K562 (cell line): ENCODE data around the gene CDC5L. TPM values are rescaled to one million over a fixed set of nuclear protein-coding genes. Genes with fewer than 3 reads are reported as not detected.
A peak's percentile ranks its signal among the peaks of the same experiment; 100 is the strongest.

Source experiments
- ATAC-seq: fragments of 200-7000 bp; cut with Tn5 transposase; 3 replicates; pipeline ENCODE4 v1.9.1; 2020; ENCODE audit warnings: moderate library complexity
- BruUV-seq: library from RNA; stranded (reverse); fragments of 400-500 nt; replicated peaks from 2 replicates; lab custom pipeline; 2021; lab: Mats Ljungman, UMichigan
- CTCF ChIA-PET: fragments of 300-600 bp; formaldehyde crosslinking; extraction: SDS; loops from one replicate; lab custom pipeline; 2021; ENCODE audit warnings: low intra/inter-chr PET ratio; lab: Yijun Ruan, JAX
- POLR2A ChIA-PET: fragments of 300-600, 350-650 bp; sonication (Branson Sonifier 250); formaldehyde crosslinking; extraction: SDS; loops from one replicate; lab custom pipeline; 2021; ENCODE audit warnings: antibody characterized with exemption, inconsistent platforms; lab: Yijun Ruan, JAX
- DNase-seq, 4 experiments: peaks; one replicate each; pipeline versions ENCODE4 v3.0.0 to v3.0.0-alpha.2; 2011 to 2018; ENCODE audit warnings: low spot score in 3 of 4, mixed read lengths in 3 of 4; ENCODE audit errors: extremely low read depth in 1 of 4
- FAIRE-seq: peaks from 2 replicates; lab custom pipeline; 2011; peaks lifted over from hg19 to GRCh38; lab: Jason Lieb, UNC
- H2AFZ ChIP-seq: 2 replicates; pipeline ENCODE4 v1.6.0; 2011; ENCODE audit warnings: low read depth, low read length, control low read depth, inconsistent platforms
- H3K27ac ChIP-seq: fragments of 200-600 bp; 3 replicates; pipeline ENCODE4 v1.8.0; 2011; ENCODE audit warnings: low read depth, mild to moderate bottlenecking, control low read depth, inconsistent platforms, low read length, moderate library complexity, mixed read lengths; ENCODE audit errors: extremely low read depth
- H3K27me3 ChIP-seq, 2 experiments: fragments of 300-600 bp in 1 of 2; 2 replicates in 1 of 2; 3 replicates in 1 of 2; pipeline versions ENCODE4 v1.6.0 to v1.8.0; 2011; ENCODE audit warnings: inconsistent platforms in 2 of 2, low read length in 2 of 2, mild to moderate bottlenecking in 1 of 2, mixed read lengths in 1 of 2, moderate library complexity in 1 of 2; ENCODE audit not compliant: control insufficient read depth in 2 of 2, insufficient read depth in 2 of 2
- H3K36me3 ChIP-seq: fragments of 300-600 bp; 3 replicates; pipeline ENCODE4 v1.8.0; 2011; ENCODE audit warnings: mild to moderate bottlenecking, low read length, inconsistent platforms; ENCODE audit not compliant: control insufficient read depth, insufficient read depth
- H3K4me1 ChIP-seq, 2 experiments: fragments of 200-600 bp in 1 of 2; replicated peaks in 1 of 2; 2 replicates in 1 of 2; 3 replicates in 1 of 2; pipeline versions ENCODE4 v1.5.1 to v1.8.0; 2011; ENCODE audit warnings: inconsistent platforms in 2 of 2, low read length in 2 of 2, mild to moderate bottlenecking in 1 of 2, mixed read lengths in 1 of 2, moderate library complexity in 1 of 2; ENCODE audit not compliant: control insufficient read depth in 2 of 2, insufficient read depth in 2 of 2
- H3K4me2 ChIP-seq: 2 replicates; pipeline ENCODE4 v1.6.1; 2011; ENCODE audit warnings: low read length, control low read depth, inconsistent platforms, mixed read lengths; ENCODE audit not compliant: insufficient read depth
- H3K4me3 ChIP-seq: fragments of 200-600 bp; sonication (generic), shearing (Covaris generic); 2 replicates; pipeline ENCODE4 v1.5.1; 2016; ENCODE audit warnings: control low read depth, inconsistent platforms
- H3K79me2 ChIP-seq: fragments of 200-600 bp; 3 replicates; pipeline ENCODE4 v1.8.0; 2011; ENCODE audit warnings: low read length, inconsistent platforms; ENCODE audit not compliant: control insufficient read depth, insufficient read depth
- H3K9ac ChIP-seq, 2 experiments: 2 replicates each; pipeline versions ENCODE4 v1.6.0 to v1.6.1; 2011; ENCODE audit warnings: low read depth in 2 of 2, low read length in 2 of 2, control low read depth in 1 of 2, inconsistent platforms in 1 of 2, mild to moderate bottlenecking in 1 of 2, mixed read lengths in 1 of 2; ENCODE audit not compliant: insufficient read depth in 1 of 2
- H3K9me1 ChIP-seq: one replicate; pipeline ENCODE4 v1.6.0; 2011; ENCODE audit warnings: inconsistent platforms, mild to moderate bottlenecking, low read length, moderate library complexity; ENCODE audit not compliant: control insufficient read depth, insufficient read depth
- H3K9me3 ChIP-seq: replicated peaks from 2 replicates; pipeline ENCODE4 v1.5.1; 2011; ENCODE audit warnings: low read depth, low read length, inconsistent platforms; ENCODE audit not compliant: control insufficient read depth, insufficient read depth
- H4K20me1 ChIP-seq: replicated peaks from 2 replicates; pipeline ENCODE4 v1.6.1; 2011; ENCODE audit warnings: low read length, inconsistent platforms, mixed read lengths; ENCODE audit not compliant: control insufficient read depth, insufficient read depth
- ATF2 ChIP-seq: sonication (generic); formaldehyde crosslinking; IDR thresholded peaks from 2 replicates; pipeline ENCODE4 v1.8.1; 2022; ENCODE audit warnings: missing genetic modification reagents
- CTCF ChIP-seq, 3 experiments: IDR thresholded peaks in 2 of 3; conservative IDR thresholded peaks in 1 of 3; 2 replicates each; pipeline ENCODE4 v1.5.1; 2011 to 2012; ENCODE audit warnings: low read length in 3 of 3, mild to moderate bottlenecking in 3 of 3, control low read depth in 2 of 3, improper control_type of control experiment in 1 of 3, inconsistent platforms in 1 of 3, low read depth in 1 of 3, mixed read lengths in 1 of 3, moderate library complexity in 1 of 3; ENCODE audit not compliant: insufficient read depth in 2 of 3
- KDM1A ChIP-seq, 2 experiments: fragments of 450-650 bp; IDR thresholded peaks; 2 replicates each; pipeline ENCODE4 v1.6.1; 2016; ENCODE audit warnings: mild to moderate bottlenecking in 2 of 2
- PHF21A ChIP-seq: fragments of 450-650 bp; IDR thresholded peaks from 2 replicates; pipeline ENCODE4 v1.6.1; 2017; ENCODE audit warnings: low read depth, borderline replicate concordance
- RCOR1 ChIP-seq, 2 experiments: IDR thresholded peaks; 2 replicates each; pipeline ENCODE4 v1.6.1; 2012; ENCODE audit warnings: low read depth in 2 of 2, low read length in 2 of 2, borderline replicate concordance in 1 of 2, improper control_type of control experiment in 1 of 2
- TCFL5 ChIP-seq: fragments of 250-450 bp; sonication (Bioruptor Pico); conservative IDR thresholded peaks from 2 replicates; pipeline ENCODE4 v1.6.1; 2021; ENCODE audit warnings: mild to moderate bottlenecking, moderate library complexity, matching md5 sums
- ZNF263 ChIP-seq: sonication (generic); formaldehyde crosslinking; IDR thresholded peaks from 2 replicates; pipeline ENCODE4 v1.8.0; 2022; ENCODE audit warnings: mild to moderate bottlenecking, missing genetic modification reagents, borderline replicate concordance
- ZNF41 ChIP-seq: fragments of 250-450 bp; sonication (Bioruptor Pico); conservative IDR thresholded peaks from 2 replicates; pipeline ENCODE4 v1.4.0; 2020; ENCODE audit warnings: mild to moderate bottlenecking
- ZNF639 ChIP-seq, 2 experiments: fragments of 200-800 bp in 1 of 2; sonication (Bioruptor generic) in 1 of 2; sonication (generic) in 1 of 2; formaldehyde crosslinking in 1 of 2; IDR thresholded peaks in 1 of 2; conservative IDR thresholded peaks in 1 of 2; 2 replicates each; pipeline versions ENCODE4 v1.5.0 to v1.6.1; 2016 to 2020; ENCODE audit warnings: missing compliant biosample characterization in 1 of 2, missing genetic modification characterization in 1 of 2, missing genetic modification reagents in 1 of 2
- ZNF668 ChIP-seq: fragments of 250-450 bp; sonication (Bioruptor Pico); IDR thresholded peaks from 2 replicates; pipeline ENCODE4 v1.8.0; 2022; ENCODE audit warnings: mild to moderate bottlenecking, inconsistent platforms
- WGBS: fragments of 100-300 bp; shearing (Covaris generic); methylation state at CpG from one replicate; pipeline ENCODE4 v1.1.6; 2016; ENCODE audit warnings: low coverage, mixed read lengths; ENCODE audit not compliant: insufficient coverage; ENCODE audit errors: missing lambda C conversion rate; 5-methylcytosine and 5-hydroxymethylcytosine counted together
- in situ Hi-C: fragments of 300-500 bp; cut with MboI; formaldehyde crosslinking; loops from 4 replicates; pipeline ENCODE4 v1.15.0; 2018; ENCODE audit warnings: inconsistent platforms, mixed read lengths
- intact Hi-C: fragments of 100-400 bp; cut with micrococcal nuclease; formaldehyde crosslinking; loops from 2 replicates; pipeline ENCODE4 v1.14.2; 2022
- polyA plus RNA-seq, 8 experiments: library from polyadenylated mRNA; depleted of rRNA in 4 of 8; stranded (reverse) in 5 of 8; unstranded in 3 of 8; fragments of >200 nt; fragmentation: Nextera tagmentation in 2 of 8; fragmentation: Illumina TruSeq in 1 of 8; extraction: Ambion mirVana in 2 of 8; extraction: Trizol in 1 of 8; gene quantifications; 2 replicates each; pipeline versions ENCODE4 v1.2.1 to v1.2.3, GENCODE V29; 2011 to 2014; ENCODE audit warnings: inconsistent platforms in 1 of 8, missing spikeins in 1 of 8
- total RNA-seq, 7 experiments: library from RNA; depleted of rRNA in 6 of 7; stranded (reverse); fragments of >200 nt in 6 of 7; fragmentation: Illumina TruSeq in 2 of 7; extraction: Trizol in 2 of 7; gene quantifications; 2 replicates each; pipeline versions ENCODE4 v1.2.1 to v1.2.3, GENCODE V29; 2011 to 2021; ENCODE audit warnings: low replicate concordance in 1 of 7
- TF ChIP-seq, protein P1 (sequence below): IDR thresholded peaks from 2 replicates; pipeline ENCODE4 v1.6.1; 2011; ENCODE audit warnings: borderline replicate concordance, low read depth, mild to moderate bottlenecking, moderate library complexity, low read length; ENCODE audit not compliant: insufficient read depth, poor library complexity, severe bottlenecking

CDC5L gene
- total and polyA plus RNA-seq, 9 of the 15 experiments (the other 6 are each of a cell fraction or from before 2014, with no cell fraction given), result 22.3 to 44.2 (median 30.8) TPM

DNA sequence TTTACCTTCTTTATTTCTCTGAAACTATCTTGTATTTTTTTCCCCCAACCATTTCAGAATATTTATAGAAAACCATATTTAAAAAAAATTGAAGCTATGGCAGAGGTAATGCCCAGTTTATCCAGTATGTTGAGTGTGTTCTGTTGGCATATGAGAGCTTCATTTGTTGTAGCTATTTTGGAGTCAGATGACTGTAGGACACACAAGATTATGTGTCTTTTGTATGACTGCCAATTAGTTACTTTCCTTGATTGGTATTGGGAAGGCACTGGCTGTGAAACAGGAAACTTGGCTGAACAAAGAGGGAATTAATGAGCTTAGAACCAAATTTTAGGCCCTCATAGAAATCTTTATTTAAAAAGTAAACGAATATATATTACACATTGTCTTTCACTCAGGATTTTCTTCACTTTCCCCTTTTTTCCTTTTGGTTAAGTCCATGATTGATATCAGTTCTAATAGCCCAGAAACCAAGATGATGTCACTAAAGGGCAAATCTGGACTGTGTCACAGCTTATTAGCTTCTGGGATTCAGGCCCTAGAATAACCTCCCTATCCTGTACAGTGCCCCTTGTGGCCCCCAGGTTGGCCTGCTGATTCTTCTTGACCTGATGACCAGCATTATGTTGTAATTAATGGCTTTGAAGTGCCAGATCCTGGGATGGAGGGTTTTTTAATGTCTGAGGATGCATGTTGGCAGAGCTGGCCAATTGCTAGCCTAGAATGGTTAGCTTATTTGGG lies 10.1 kb downstream of the CDC5L start:
- 79% methylated on average over 1 of the region's 1 CpG for WGBS
- Histone ChIP-seq H3K9me1 (no peaks in the 10 kb centered on the region), H3K4me3 (no peak overlapping the region), H3K9me3 (no peaks in the 10 kb centered on the region), H3K4me1 (no peaks in the 10 kb centered on the region), H2AFZ (no peak overlapping the region), H3K4me2 (no peak overlapping the region), H3K9ac (no peak overlapping the region), H3K27me3 (no peaks in the 10 kb centered on the region), H3K27ac (no peak overlapping the region), H4K20me1 (no peaks in the 10 kb centered on the region; the same call in 1 of the 2 replicates), H3K79me2 (peaks cover 15% of the 10 kb centered on the region; the same call in 2 of the 3 replicates), H3K36me3 (peaks cover 87% of the 10 kb centered on the region)
- BruUV-seq, result no TSS peak
- FAIRE-seq (no peak), DNase-seq (peak in 2 of 4 experiments; percentile 39 to 46), ATAC-seq (peak; percentile 78)
- ChIA-PET POLR2A (interaction anchor here (0.6 to 2.6 kb wide), 4 partner anchors 10 to 112 kb away, joined by 3 to 23 read pairs (median 3); partner anchors contain the start of gene CDC5L), CTCF (interaction anchor here (0.7 kb wide), 1 partner anchor 10 kb away, joined by 3 read pairs; no protein-coding TSS in a partner anchor)
- intact Hi-C loops (no loop called here), in situ Hi-C loops (no loop called here)
- TF ChIP-seq ZNF639 (CRISPR knock-in tag; conservative IDR thresholded peaks at IDR 0.05 in 1 of 2, IDR thresholded peaks at IDR 0.05 in 1 of 2) (no peak), ZNF41 (no peak), PHF21A (peak; percentile 93), ATF2 (CRISPR knock-in tag) (no peak), KDM1A (IDR thresholded peaks at IDR 0.05) (peak; percentile 23 to 59; a peak in 1 of 4 replicates), CTCF (IDR thresholded peaks at IDR 0.05 in 2 of 3, conservative IDR thresholded peaks at IDR 0.05 in 1 of 3; ENCODE audit: insufficient read depth in 2 of 3, low read depth in 1 of 3, low read length in 3 of 3) (peak in 2 of 3 experiments; percentile 21 to 35; a peak in 3 of 6 replicates), RCOR1 (IDR thresholded peaks at IDR 0.05; ENCODE audit: borderline replicate concordance in 1 of 2, low read depth in 2 of 2, low read length in 2 of 2) (0 out of 4 replicates have a peak, but pooled peaks of 1 of the 2 experiments have one; percentile 38), ZNF263 (no peak), ZNF668 (no peak), TCFL5 (no peak)
- TF ChIP-seq, protein P1, sequence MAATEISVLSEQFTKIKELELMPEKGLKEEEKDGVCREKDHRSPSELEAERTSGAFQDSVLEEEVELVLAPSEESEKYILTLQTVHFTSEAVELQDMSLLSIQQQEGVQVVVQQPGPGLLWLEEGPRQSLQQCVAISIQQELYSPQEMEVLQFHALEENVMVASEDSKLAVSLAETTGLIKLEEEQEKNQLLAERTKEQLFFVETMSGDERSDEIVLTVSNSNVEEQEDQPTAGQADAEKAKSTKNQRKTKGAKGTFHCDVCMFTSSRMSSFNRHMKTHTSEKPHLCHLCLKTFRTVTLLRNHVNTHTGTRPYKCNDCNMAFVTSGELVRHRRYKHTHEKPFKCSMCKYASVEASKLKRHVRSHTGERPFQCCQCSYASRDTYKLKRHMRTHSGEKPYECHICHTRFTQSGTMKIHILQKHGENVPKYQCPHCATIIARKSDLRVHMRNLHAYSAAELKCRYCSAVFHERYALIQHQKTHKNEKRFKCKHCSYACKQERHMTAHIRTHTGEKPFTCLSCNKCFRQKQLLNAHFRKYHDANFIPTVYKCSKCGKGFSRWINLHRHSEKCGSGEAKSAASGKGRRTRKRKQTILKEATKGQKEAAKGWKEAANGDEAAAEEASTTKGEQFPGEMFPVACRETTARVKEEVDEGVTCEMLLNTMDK, result peak; percentile 44
